Endothelial cell of umbilical vein (primary cell): Measurements from ENCODE around the gene PYY. TPM values are rescaled to one million over a fixed set of nuclear protein-coding genes. Genes with fewer than 3 reads are reported as not detected.

Experiments
- BruUV-seq: library from RNA; stranded (reverse); fragments of 400-500 nt; replicated peaks from 2 replicates; lab custom pipeline; 2021; lab: Mats Ljungman, UMichigan
- CTCF ChIA-PET: fragments of 300-600, 350-600 bp; sonication (Branson Sonifier 250); formaldehyde crosslinking; loops from one replicate; lab custom pipeline; 2021; ENCODE audit warnings: antibody characterized with exemption, inconsistent platforms; lab: Charles Lee
- POLR2A ChIA-PET: fragments of 300-600, 350-600 bp; sonication (Branson Sonifier 250); formaldehyde crosslinking; loops from one replicate; lab custom pipeline; 2021; ENCODE audit warnings: antibody characterized with exemption, inconsistent platforms; lab: Charles Lee
- DNase-seq: peaks from one replicate; pipeline ENCODE4 v3.0.0-alpha.2; 2011; ENCODE audit warnings: low read depth, low spot score
- FAIRE-seq: peaks from 2 replicates; lab custom pipeline; 2011; peaks lifted over from hg19 to GRCh38; lab: Jason Lieb, UNC
- H2AFZ ChIP-seq: 2 replicates; pipeline ENCODE4 v1.6.0; 2012; ENCODE audit warnings: low read depth, low read length, control low read depth, inconsistent platforms
- H3K27ac ChIP-seq: 2 replicates; pipeline ENCODE4 v1.5.1; 2011; ENCODE audit warnings: low read depth, mild to moderate bottlenecking, control low read depth, low read length, moderate library complexity; ENCODE audit not compliant: insufficient read depth
- H3K27me3 ChIP-seq, 2 experiments: 2 replicates each; pipeline versions ENCODE4 v1.6.0 to v1.6.1; 2011; ENCODE audit warnings: low read length in 2 of 2, mixed read lengths in 1 of 2; ENCODE audit not compliant: control insufficient read depth in 2 of 2, insufficient read depth in 2 of 2
- H3K36me3 ChIP-seq, 2 experiments: 2 replicates in 1 of 2; 3 replicates in 1 of 2; pipeline ENCODE4 v1.5.1; 2011; ENCODE audit warnings: low read length in 2 of 2, mild to moderate bottlenecking in 1 of 2, moderate library complexity in 1 of 2; ENCODE audit not compliant: control insufficient read depth in 2 of 2, insufficient read depth in 2 of 2; ENCODE audit errors: extremely low read depth in 1 of 2
- H3K4me1 ChIP-seq: 3 replicates; pipeline ENCODE4 v1.5.1; 2011; ENCODE audit warnings: mild to moderate bottlenecking, low read length; ENCODE audit not compliant: control insufficient read depth, insufficient read depth; ENCODE audit errors: extremely low read depth
- H3K4me2 ChIP-seq: 2 replicates; pipeline ENCODE4 v1.6.1; 2011; ENCODE audit warnings: low read length, control low read depth, mixed read lengths; ENCODE audit not compliant: insufficient read depth
- H3K4me3 ChIP-seq, 3 experiments: fragments of 200-600 bp in 1 of 3; sonication (generic), shearing (Covaris generic) in 1 of 3; replicated peaks in 1 of 3; 2 replicates each; pipeline ENCODE4 v1.5.1; 2011 to 2016; ENCODE audit warnings: control low read depth in 3 of 3, low read length in 3 of 3, mild to moderate bottlenecking in 2 of 3, inconsistent platforms in 1 of 3, low read depth in 1 of 3, moderate library complexity in 1 of 3; ENCODE audit not compliant: insufficient read depth in 1 of 3
- H3K79me2 ChIP-seq: 2 replicates; pipeline ENCODE4 v1.6.0; 2012; ENCODE audit warnings: low read length, inconsistent platforms; ENCODE audit not compliant: control insufficient read depth, insufficient read depth
- H3K9ac ChIP-seq: replicated peaks from 2 replicates; pipeline ENCODE3; 2011; ENCODE audit warnings: low read length, control low read depth; ENCODE audit not compliant: insufficient read depth; ENCODE audit errors: extremely low read depth
- H3K9me1 ChIP-seq: replicated peaks from 3 replicates; pipeline ENCODE4 v1.6.0; 2011; ENCODE audit warnings: mild to moderate bottlenecking, low read length; ENCODE audit not compliant: control insufficient read depth, insufficient read depth; ENCODE audit errors: extremely low read depth
- H3K9me3 ChIP-seq: replicated peaks from 2 replicates; pipeline ENCODE4 v1.5.1; 2012; ENCODE audit warnings: low read length, inconsistent platforms; ENCODE audit not compliant: control insufficient read depth, insufficient read depth
- H4K20me1 ChIP-seq: replicated peaks from 2 replicates; pipeline ENCODE3; 2011; ENCODE audit warnings: mild to moderate bottlenecking, low read length; ENCODE audit not compliant: control insufficient read depth, insufficient read depth; ENCODE audit errors: extremely low read depth
- CTCF ChIP-seq, 2 donors: IDR thresholded peaks; 1 replicate in 1 of 2; 2 replicates in 1 of 2; pipeline ENCODE4 v1.5.1; 2011; ENCODE audit warnings: low read length in 2 of 2, mild to moderate bottlenecking in 2 of 2, moderate library complexity in 2 of 2, control low read depth in 1 of 2, inconsistent platforms in 1 of 2, low read depth in 1 of 2; ENCODE audit not compliant: insufficient read depth in 1 of 2; ENCODE audit errors: extremely low read depth in 1 of 2
- EZH2 ChIP-seq: IDR thresholded peaks from 2 replicates; pipeline ENCODE4 v1.6.1; 2012; ENCODE audit warnings: borderline replicate concordance, low read depth, mild to moderate bottlenecking, moderate library complexity, low read length, inconsistent platforms; ENCODE audit not compliant: severe bottlenecking
- FOS ChIP-seq: IDR thresholded peaks from 2 replicates; pipeline ENCODE4 v1.6.1; 2011; ENCODE audit warnings: mild to moderate bottlenecking, low read length, moderate library complexity, borderline replicate concordance; ENCODE audit not compliant: insufficient read depth
- GATA2 ChIP-seq: IDR thresholded peaks from 2 replicates; pipeline ENCODE4 v1.7.0; 2011; ENCODE audit warnings: low read depth, mild to moderate bottlenecking, moderate library complexity, mixed read lengths, low read length; ENCODE audit not compliant: insufficient read length, insufficient read depth
- JUN ChIP-seq: IDR thresholded peaks from 2 replicates; pipeline ENCODE4 v1.6.1; 2011; ENCODE audit warnings: borderline replicate concordance, low read depth; ENCODE audit not compliant: insufficient read length, insufficient read depth
- MAX ChIP-seq: IDR thresholded peaks from 2 replicates; pipeline ENCODE4 v1.6.1; 2011; ENCODE audit not compliant: insufficient read depth, insufficient read length
- MYC ChIP-seq: IDR thresholded peaks from one replicate; pipeline ENCODE4 v1.6.1; 2011; ENCODE audit warnings: mild to moderate bottlenecking, low read depth, low read length
- POLR2A ChIP-seq: IDR thresholded peaks from 2 replicates; pipeline ENCODE4 v1.6.1; 2012; ENCODE audit warnings: low read depth, mild to moderate bottlenecking, control low read depth, low read length
- POLR2AphosphoS5 ChIP-seq: IDR thresholded peaks from 2 replicates; pipeline ENCODE4 v1.6.1; 2012; ENCODE audit warnings: low read depth, mild to moderate bottlenecking, control low read depth, low read length, moderate library complexity; ENCODE audit not compliant: insufficient read depth
- dilution Hi-C: fragments of 300-500 bp; cut with MboI; formaldehyde crosslinking; loops from one replicate; pipeline ENCODE4 v1.15.0; 2019; ENCODE audit warnings: low sequenced_read_pairs; ENCODE audit not compliant: extremely low pct_ligation_motif_present
- intact Hi-C: fragments of 100-400 bp; cut with micrococcal nuclease; formaldehyde crosslinking; loops from one replicate; pipeline ENCODE4 v1.10.0; 2022
- polyA plus RNA-seq, 4 experiments: library from polyadenylated mRNA; depleted of rRNA in 3 of 4; stranded (reverse) in 3 of 4; unstranded in 1 of 4; fragments of >200 nt; gene quantifications; 2 replicates each; pipeline versions ENCODE4 v1.2.1 to v1.2.3, GENCODE V29; 2011 to 2012; ENCODE audit warnings: missing spikeins in 1 of 4
- total RNA-seq: library from RNA; stranded (reverse); gene quantifications from 2 replicates; pipeline ENCODE4 v1.2.3, GENCODE V29; 2021

The PYY gene
- total and polyA plus RNA-seq, 2 donors (not counting 3 experiments of a cell fraction or from before 2014, with no cell fraction given), result not detected

GRCh38 chr17:43982171-43982570 is 28.4 kb upstream of the PYY start:
- H3K4me1 ChIP-seq, result peaks cover 4% of the 10 kb centered on the region
- dilution Hi-C loops (no loop called here), intact Hi-C loops (no loop called here)
- H4K20me1 ChIP-seq, result no peaks in the 10 kb centered on the region
- no peak overlapping the region for H3K4me3 ChIP-seq
- H3K27me3 ChIP-seq, result peaks cover 17 to 20% of the 10 kb centered on the region in 2 experiments
- H3K4me2 ChIP-seq, result no peak overlapping the region
- BruUV-seq, result no TSS peak
- no peak overlapping the region for H3K27ac ChIP-seq
- H3K9me1 ChIP-seq, result no peaks in the 10 kb centered on the region
- H3K36me3 ChIP-seq, result no peaks in the 10 kb centered on the region
- ChIA-PET POLR2A (no interaction called here), CTCF (interaction anchor here (1.2 to 2.7 kb wide), 3 partner anchors 12 to 38 kb away, joined by 3 to 14 read pairs (median 8); no protein-coding TSS in a partner anchor)
- FAIRE-seq (no peak), DNase-seq (no peak)
- no peak overlapping the region for H3K9ac ChIP-seq
- H3K79me2 ChIP-seq, result no peaks in the 10 kb centered on the region
- H2AFZ ChIP-seq, result no peak overlapping the region
- TF ChIP-seq GATA2 (no peak), MYC (no peak), EZH2 (no peak), FOS (no peak), POLR2AphosphoS5 (no peak), JUN (no peak), MAX (no peak), POLR2A (no peak), CTCF (IDR thresholded peaks at IDR 0.05; ENCODE audit: extremely low read depth in 1 of 2, insufficient read depth in 1 of 2, low read depth in 1 of 2, low read length in 2 of 2) (no peak)
- H3K9me3 ChIP-seq, result no peaks in the 10 kb centered on the region
